ENCODE data around the gene STON1. TPM values are rescaled to one million over a fixed set of nuclear protein-coding genes. Genes with fewer than 3 reads are reported as not detected.

The STON1 gene
- total and polyA plus RNA-seq, 2 of the 4 experiments (the other 2 are of a cell fraction): 4.0 to 5.7 TPM

GRCh38 chr2:48617618-48618017 is 87.7 kb downstream of the STON1 start, which contains the start of gene GTF2A1L:
GTF2A1L (plus strand) TSS chr2:48617856; CDS start chr2:48617875, 19 bp downstream.
- no peaks in the 10 kb centered on the region for H3K36me3 ChIP-seq (ENCODE audit: control insufficient read depth, insufficient read depth, low read length)
- no peak within 1 kb of the TSS for H3K56ac ChIP-seq (ENCODE audit: extremely low read depth, insufficient read depth, low read length)
- no peak within 1 kb of the TSS for H2BK5ac ChIP-seq (ENCODE audit: low read depth, low read length, poor library complexity, severe bottlenecking)
- no peaks in the 10 kb centered on the region for H3K4me1 ChIP-seq (ENCODE audit: control insufficient read depth, insufficient read depth, low read length)
- WGBS, 2 experiments (ENCODE audit: extremely low coverage in 2 of 2, insufficient read length in 1 of 2): 74% methylated on average over 10 of the region's 26 CpGs; no CpG with 5 or more reads in 1 of the 2 experiments
- POLR2A ChIA-PET (ENCODE audit: unreplicated experiment): no interaction called here
- H3K4me2 ChIP-seq (ENCODE audit: low read depth, low read length): no peak within 1 kb of the TSS
- TF ChIP-seq FOS (IDR thresholded peaks at IDR 0.05; ENCODE audit: low read depth, low read length) (no peak), CTCF (conservative IDR thresholded peaks at IDR 0.05; ENCODE audit: low read depth, low read length) (no peak), SMC3 (IDR thresholded peaks at IDR 0.05; ENCODE audit: low read depth, low read length) (no peak), BHLHE40 (IDR thresholded peaks at IDR 0.05; ENCODE audit: low read depth, low read length) (no peak), RAD21 (IDR thresholded peaks at IDR 0.05; ENCODE audit: low read length) (no peak), NFE2L2 (IDR thresholded peaks at IDR 0.05; ENCODE audit: low read depth, low read length) (no peak), RFX5 (IDR thresholded peaks at IDR 0.05; ENCODE audit: low read depth, low read length) (no peak), USF2 (IDR thresholded peaks at IDR 0.05; ENCODE audit: low read depth, low read length) (no peak), ELK1 (IDR thresholded peaks at IDR 0.05; ENCODE audit: borderline replicate concordance, low read depth, low read length) (no peak), CHD1 (IDR thresholded peaks at IDR 0.05; ENCODE audit: low read depth, low read length) (no peak), RCOR1 (IDR thresholded peaks at IDR 0.05; ENCODE audit: insufficient replicate concordance, low read length) (no peak)
- in situ Hi-C loops (cut with MboI; ENCODE audit: low sequenced_read_pairs): no loop called here
- no peaks in the 10 kb centered on the region for H3K9me1 ChIP-seq (ENCODE audit: insufficient read depth, low read length)
- no peak within 1 kb of the TSS for H3K4me3 ChIP-seq (ENCODE audit: insufficient read depth, low read depth, low read length)
- H2AK9ac ChIP-seq (replicated peaks; ENCODE audit: low read depth, low read length, poor library complexity): no peak within 1 kb of the TSS
- no peak within 1 kb of the TSS for H3K23ac ChIP-seq (ENCODE audit: low read depth, low read length)
- H4K5ac ChIP-seq (ENCODE audit: low read depth, low read length): no peak within 1 kb of the TSS
- H3K79me1 ChIP-seq (ENCODE audit: low read depth in 1 of 2, low read length in 2 of 2): no peaks in the 10 kb centered on the region
- H3K9ac ChIP-seq (ENCODE audit: low read depth, low read length): no peak within 1 kb of the TSS
- intact Hi-C loops (cut with micrococcal nuclease): no loop called here
- H2BK20ac ChIP-seq (ENCODE audit: low read depth, low read length): no peak within 1 kb of the TSS
- CTCF ChIA-PET: no interaction called here
- dilution Hi-C loops (cut with HindIII; ENCODE audit: low sequenced_read_pairs, unreplicated experiment): no loop called here
- ATAC-seq (ENCODE audit: low read depth) (no peak), DNase-seq (no peak)
- no peaks in the 10 kb centered on the region for H3K9me3 ChIP-seq (ENCODE audit: control insufficient read depth, insufficient read depth, low read length)
- H3K18ac ChIP-seq (ENCODE audit: low read depth, low read length): no peak within 1 kb of the TSS
- H3K14ac ChIP-seq (replicated peaks; ENCODE audit: low read depth, low read length): no peak within 1 kb of the TSS
- H2BK15ac ChIP-seq (ENCODE audit: low read depth, low read length): no peak within 1 kb of the TSS
- no peak within 1 kb of the TSS for H2AK5ac ChIP-seq (ENCODE audit: low read depth, low read length)
- H4K8ac ChIP-seq (ENCODE audit: low read depth in 2 of 2, low read length in 2 of 2): no peak within 1 kb of the TSS
- no peaks in the 10 kb centered on the region for H3K27me3 ChIP-seq (ENCODE audit: control insufficient read depth, insufficient read depth, low read length)
- H2BK120ac ChIP-seq (ENCODE audit: low read depth, low read length): no peak within 1 kb of the TSS
- no peaks in the 10 kb centered on the region for H4K20me1 ChIP-seq (ENCODE audit: insufficient read depth, low read length)
- no peak within 1 kb of the TSS for H3K27ac ChIP-seq (ENCODE audit: insufficient read depth, low read length)
- H2AFZ ChIP-seq (replicated peaks; ENCODE audit: low read length, poor library complexity): peak within 1 kb of the TSS; percentile 70
- no TSS peak for BruUV-seq (replicated peaks)
- no peak within 1 kb of the TSS for H4K91ac ChIP-seq (ENCODE audit: insufficient read depth, low read depth, low read length)
- H3K4ac ChIP-seq (ENCODE audit: low read depth, low read length): no peak within 1 kb of the TSS
